PFSK-1 (cell line): ENCODE data around the gene VAMP5.

Source experiments
- FOXP2 ChIP-seq: optimal IDR thresholded peaks from 2 replicates; pipeline ENCODE3; 2011; ENCODE audit warnings: borderline replicate concordance, control low read depth, inconsistent platforms; ENCODE audit not compliant: insufficient read depth; ENCODE audit errors: extremely low read length, extremely low read depth
- POLR2AphosphoS5 ChIP-seq: IDR thresholded peaks from 2 replicates; pipeline ENCODE4 v1.6.1; 2012; ENCODE audit warnings: low read depth, mild to moderate bottlenecking, control low read depth, low read length, moderate library complexity
- SIN3A ChIP-seq: IDR thresholded peaks from 2 replicates; pipeline ENCODE4 v1.6.1; 2012; ENCODE audit warnings: mild to moderate bottlenecking, low read length, moderate library complexity, borderline replicate concordance; ENCODE audit not compliant: insufficient read depth
- TAF1 ChIP-seq: IDR thresholded peaks from 2 replicates; pipeline ENCODE4 v1.6.1; 2012; ENCODE audit warnings: low read length, control low read depth, borderline replicate concordance; ENCODE audit not compliant: insufficient read depth
- TF ChIP-seq, protein P1 (sequence below), 2 experiments: IDR thresholded peaks; 2 replicates each; pipeline versions ENCODE4 v1.6.1 to v1.8.0; 2011 to 2012; ENCODE audit warnings: low read depth in 2 of 2, low read length in 2 of 2, control low read depth in 1 of 2, inconsistent platforms in 1 of 2, mild to moderate bottlenecking in 1 of 2, moderate library complexity in 1 of 2; ENCODE audit not compliant: insufficient read depth in 1 of 2

VAMP5 gene

DNA sequence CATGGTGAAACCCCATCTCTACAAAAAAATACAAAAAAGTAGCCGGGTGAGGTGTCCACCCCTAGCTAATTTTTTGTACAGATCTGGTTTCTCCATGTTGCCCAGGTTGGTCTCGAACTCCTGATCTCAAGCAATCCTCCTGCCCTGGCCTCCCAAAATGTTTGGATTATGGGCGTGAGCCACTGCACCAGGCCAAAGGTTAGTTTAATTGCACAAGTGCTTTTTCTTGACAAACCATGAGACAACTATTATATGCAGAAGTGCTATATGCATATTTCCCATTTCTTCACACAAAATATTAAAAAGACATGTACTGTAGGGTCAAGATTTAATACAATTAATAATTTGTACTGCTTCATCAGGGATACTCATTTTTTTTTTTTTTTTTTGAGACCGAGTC is 18.0 kb upstream of the VAMP5 start:
- TF ChIP-seq TAF1 (no peak), SIN3A (no peak), POLR2AphosphoS5 (no peak), FOXP2 (no peak)
- TF ChIP-seq, protein P1, sequence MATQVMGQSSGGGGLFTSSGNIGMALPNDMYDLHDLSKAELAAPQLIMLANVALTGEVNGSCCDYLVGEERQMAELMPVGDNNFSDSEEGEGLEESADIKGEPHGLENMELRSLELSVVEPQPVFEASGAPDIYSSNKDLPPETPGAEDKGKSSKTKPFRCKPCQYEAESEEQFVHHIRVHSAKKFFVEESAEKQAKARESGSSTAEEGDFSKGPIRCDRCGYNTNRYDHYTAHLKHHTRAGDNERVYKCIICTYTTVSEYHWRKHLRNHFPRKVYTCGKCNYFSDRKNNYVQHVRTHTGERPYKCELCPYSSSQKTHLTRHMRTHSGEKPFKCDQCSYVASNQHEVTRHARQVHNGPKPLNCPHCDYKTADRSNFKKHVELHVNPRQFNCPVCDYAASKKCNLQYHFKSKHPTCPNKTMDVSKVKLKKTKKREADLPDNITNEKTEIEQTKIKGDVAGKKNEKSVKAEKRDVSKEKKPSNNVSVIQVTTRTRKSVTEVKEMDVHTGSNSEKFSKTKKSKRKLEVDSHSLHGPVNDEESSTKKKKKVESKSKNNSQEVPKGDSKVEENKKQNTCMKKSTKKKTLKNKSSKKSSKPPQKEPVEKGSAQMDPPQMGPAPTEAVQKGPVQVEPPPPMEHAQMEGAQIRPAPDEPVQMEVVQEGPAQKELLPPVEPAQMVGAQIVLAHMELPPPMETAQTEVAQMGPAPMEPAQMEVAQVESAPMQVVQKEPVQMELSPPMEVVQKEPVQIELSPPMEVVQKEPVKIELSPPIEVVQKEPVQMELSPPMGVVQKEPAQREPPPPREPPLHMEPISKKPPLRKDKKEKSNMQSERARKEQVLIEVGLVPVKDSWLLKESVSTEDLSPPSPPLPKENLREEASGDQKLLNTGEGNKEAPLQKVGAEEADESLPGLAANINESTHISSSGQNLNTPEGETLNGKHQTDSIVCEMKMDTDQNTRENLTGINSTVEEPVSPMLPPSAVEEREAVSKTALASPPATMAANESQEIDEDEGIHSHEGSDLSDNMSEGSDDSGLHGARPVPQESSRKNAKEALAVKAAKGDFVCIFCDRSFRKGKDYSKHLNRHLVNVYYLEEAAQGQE (IDR thresholded peaks at IDR 0.05; ENCODE audit: insufficient read depth in 1 of 2, low read depth in 2 of 2, low read length in 2 of 2), result no peak

GRCh38 chr2:85575739-85576138 is 8.5 kb upstream of the VAMP5 start:
- no peak for TF ChIP-seq POLR2AphosphoS5
- TF ChIP-seq, protein P1 (IDR thresholded peaks at IDR 0.05; ENCODE audit: insufficient read depth in 1 of 2, low read depth in 2 of 2, low read length in 2 of 2), result no peak
- TF ChIP-seq TAF1, result no peak
- TF ChIP-seq FOXP2, result no peak
- TF ChIP-seq SIN3A, result no peak

- TF ChIP-seq FOXP2 (no peak), TAF1 (no peak), SIN3A (no peak), POLR2AphosphoS5 (no peak)
- TF ChIP-seq, protein P1 (IDR thresholded peaks at IDR 0.05; ENCODE audit: insufficient read depth in 1 of 2, low read depth in 2 of 2, low read length in 2 of 2), result no peak
Observed at GRCh38 chr2:85577063-85577385, 7.2 kb upstream of the VAMP5 start.

DNA sequence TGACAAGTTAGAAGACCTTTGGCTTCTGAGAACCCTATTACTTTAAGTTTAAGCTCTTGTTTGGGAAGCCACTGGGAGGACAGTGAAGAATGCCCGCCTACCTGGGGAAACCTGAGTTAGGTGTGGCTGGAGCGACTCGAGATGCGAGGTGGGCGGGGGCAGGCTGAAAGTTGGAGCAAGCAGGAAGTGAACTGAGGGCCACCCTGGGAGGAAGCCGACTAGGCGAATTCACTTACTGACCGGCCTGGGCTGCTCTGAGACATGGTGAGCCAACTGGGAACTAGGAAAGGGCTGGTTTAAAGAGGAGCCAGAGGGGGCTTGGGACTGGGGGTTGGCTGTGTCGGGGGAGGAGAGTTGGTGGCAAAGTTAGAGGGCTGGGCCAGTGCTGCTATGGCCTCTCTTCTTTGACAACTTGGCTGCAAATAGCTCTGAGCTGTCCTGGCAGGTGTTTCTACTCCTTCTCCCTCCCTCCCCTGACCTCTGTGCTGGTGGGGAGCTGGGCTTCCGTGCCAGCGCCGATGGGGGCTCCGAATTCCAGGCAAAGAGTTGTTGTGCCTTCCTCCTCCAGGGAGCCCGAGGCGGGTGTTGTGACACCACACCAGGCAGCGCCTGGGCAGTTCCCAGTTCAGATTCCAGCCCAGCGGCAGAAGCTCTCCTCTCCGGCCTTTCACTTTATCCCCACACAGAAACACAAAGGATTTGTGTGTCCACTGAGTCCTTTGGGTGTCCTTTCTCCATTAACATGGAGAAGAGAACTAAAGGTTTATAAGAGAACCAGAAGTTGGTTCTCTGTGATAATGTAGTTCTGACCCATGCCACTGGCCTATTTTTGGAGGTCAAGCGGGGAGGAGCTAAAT is 6.6 kb upstream of the VAMP5 start, which contains the start of gene VAMP8:
TSS of gene VAMP8 (plus strand) at position 201 of the 857 bp plus-strand sequence. CDS start at position 262, 61 bp downstream.
- TF ChIP-seq, protein P1 (IDR thresholded peaks at IDR 0.05; ENCODE audit: insufficient read depth in 1 of 2, low read depth in 2 of 2, low read length in 2 of 2), result no peak
- TF ChIP-seq TAF1, result no peak
- no peak for TF ChIP-seq FOXP2
- no peak for TF ChIP-seq SIN3A
- TF ChIP-seq POLR2AphosphoS5, result no peak
